HG03571 (cell line): ENCODE data around the gene GOLGA6L7.
"Not testable (repeated sequence)": the region's sequence is repeated elsewhere in the genome, so short reads cannot be mapped to it uniquely, and the experiment has no call there.

Experiments used
- ATAC-seq: cut with Tn5 transposase; IDR thresholded peaks from one replicate; pipeline ENCODE4 v1.9.1; 2021; ENCODE audit not compliant: unreplicated experiment

The GOLGA6L7 gene

GRCh38 chr15:28848521-28848920 lies at the start of gene GOLGA6L7:
Gene GOLGA6L7 (minus strand): TSS chr15:28848644. CDS start chr15:28848549, 95 bp downstream.
- not testable (repeated sequence) for ATAC-seq

GRCh38 chr15:28897861-28898585 lies 49.6 kb upstream of the GOLGA6L7 start:
- no peak for ATAC-seq

GRCh38 chr15:28896951-28897350 lies 48.5 kb upstream of the GOLGA6L7 start:
- ATAC-seq, result no peak

- no peak for ATAC-seq
These were observed 47.1 kb upstream of the GOLGA6L7 start for GRCh38 chr15:28895566-28895965.

- ATAC-seq, result no peak
These were observed 46.7 kb upstream of the GOLGA6L7 start for GRCh38 chr15:28895146-28895545.

GRCh38 chr15:28894631-28895030 lies 46.2 kb upstream of the GOLGA6L7 start:
- no peak for ATAC-seq

GRCh38 chr15:28892789-28893610 lies 44.6 kb upstream of the GOLGA6L7 start:
- ATAC-seq, result no peak

GRCh38 chr15:28891588-28891987 lies 43.1 kb upstream of the GOLGA6L7 start:
- ATAC-seq, result no peak

GRCh38 chr15:28890711-28891495 lies 42.5 kb upstream of the GOLGA6L7 start:
- no peak for ATAC-seq

GRCh38 chr15:28890291-28890690 lies 41.8 kb upstream of the GOLGA6L7 start:
- ATAC-seq, result not testable (repeated sequence)

- not testable (repeated sequence) for ATAC-seq
These were observed 41.4 kb upstream of the GOLGA6L7 start for GRCh38 chr15:28889871-28890270.

- ATAC-seq, result no peak
These were observed 40.9 kb upstream of the GOLGA6L7 start for GRCh38 chr15:28889346-28889745.

GRCh38 chr15:28888900-28889299 lies 40.5 kb upstream of the GOLGA6L7 start:
- no peak for ATAC-seq

- no peak for ATAC-seq
These were observed 40.0 kb upstream of the GOLGA6L7 start for GRCh38 chr15:28888302-28888894.

GRCh38 chr15:28887339-28888174 lies 39.1 kb upstream of the GOLGA6L7 start:
- no peak for ATAC-seq

- ATAC-seq, result no peak
These were observed 38.2 kb upstream of the GOLGA6L7 start for GRCh38 chr15:28886431-28887338.

GRCh38 chr15:28885630-28886430 lies 37.4 kb upstream of the GOLGA6L7 start, which contains the start of gene APBA2:
Gene APBA2 (plus strand): TSS chr15:28885974. CDS start chr15:29053885, 167,911 bp downstream.
- ATAC-seq, result no peak

- no peak for ATAC-seq
These were observed 36.7 kb upstream of the GOLGA6L7 start for GRCh38 chr15:28885128-28885629.
